ENCODE results near the gene ERICH6B. TPM values are rescaled to one million over a fixed set of nuclear protein-coding genes. Genes with fewer than 3 reads are reported as not detected.

Gene ERICH6B
- total and polyA plus RNA-seq, 2 of the 8 experiments (the other 6 are each of a cell fraction or from before 2014, with no cell fraction given), result not detected

- no peak overlapping the region for H3K4ac ChIP-seq (replicated peaks; ENCODE audit: insufficient read length, low read depth, low read length)
- H3K4me3 ChIP-seq (ENCODE audit: extremely low read depth in 1 of 4, insufficient read depth in 2 of 4, low read depth in 3 of 4, low read length in 4 of 4), result no peak overlapping the region
- H3K23me2 ChIP-seq (ENCODE audit: low read depth, low read length), result no peaks in the 10 kb centered on the region
- no peaks in the 10 kb centered on the region for H3K27me3 ChIP-seq (replicated peaks in 1 of 4; ENCODE audit: control insufficient read depth in 3 of 4, extremely low read depth in 1 of 4, insufficient read depth in 3 of 4, low read length in 3 of 4)
- no peak overlapping the region for H2BK5ac ChIP-seq (ENCODE audit: low read depth, low read length)
- no peaks in the 10 kb centered on the region for H4K20me1 ChIP-seq (replicated peaks in 1 of 2; ENCODE audit: control insufficient read depth in 1 of 2, insufficient read depth in 2 of 2, low read length in 2 of 2)
- H2BK120ac ChIP-seq (replicated peaks; ENCODE audit: low read depth, low read length), result no peak overlapping the region
- 92% methylated on average over 2 of the region's 2 CpGs; no CpG with 5 or more reads in 1 of the 2 experiments for WGBS, 2 experiments (ENCODE audit: extremely low coverage in 1 of 2, insufficient coverage in 1 of 2, insufficient read length in 1 of 2, insufficient replicate concordance in 2 of 2, low coverage in 1 of 2, low lambda C conversion rate in 2 of 2, missing lambda C conversion rate in 1 of 2)
- H2BK20ac ChIP-seq (ENCODE audit: low read length), result no peak overlapping the region
- no peak overlapping the region for H2AFZ ChIP-seq (ENCODE audit: low read length)
- H3K18ac ChIP-seq (ENCODE audit: extremely low read depth, low read length), result no peak overlapping the region
- no peak for DNase-seq (ENCODE audit: low read depth in 1 of 2, low spot score in 2 of 2)
- H3K79me2 ChIP-seq (ENCODE audit: control insufficient read depth in 1 of 2, insufficient read depth in 2 of 2, low read length in 2 of 2), result no peaks in the 10 kb centered on the region
- no peak overlapping the region for H3K4me2 ChIP-seq (ENCODE audit: insufficient read depth in 1 of 2, low read depth in 2 of 2, low read length in 2 of 2)
- no peak for FAIRE-seq
- H3K4me1 ChIP-seq (replicated peaks in 1 of 4; ENCODE audit: control insufficient read depth in 3 of 4, insufficient read depth in 4 of 4, low read length in 3 of 4), result no peaks in the 10 kb centered on the region
- no peak overlapping the region for H4K5ac ChIP-seq (ENCODE audit: insufficient read length, low read depth, low read length)
- H3K9me3 ChIP-seq (ENCODE audit: insufficient read depth in 2 of 2, low read depth in 1 of 2, low read length in 1 of 2), result no peaks in the 10 kb centered on the region
- no peak overlapping the region for H2BK15ac ChIP-seq (ENCODE audit: low read length)
- H4K8ac ChIP-seq (ENCODE audit: extremely low read depth, insufficient read depth, low read length), result no peak overlapping the region
- no peaks in the 10 kb centered on the region for H3K79me1 ChIP-seq (ENCODE audit: low read depth, low read length)
- no peak overlapping the region for H3K9ac ChIP-seq (replicated peaks in 1 of 4; ENCODE audit: extremely low read depth in 1 of 4, low read depth in 3 of 4, low read length in 3 of 4)
- H3K14ac ChIP-seq (ENCODE audit: insufficient read length), result no peak overlapping the region
- ChIA-PET CTCF (ENCODE audit: partially characterized antibody) (interaction anchor here (1.6 kb wide), 1 partner anchor 193 kb away, joined by 4 read pairs; no protein-coding TSS in a partner anchor), POLR2A (ENCODE audit: partially characterized antibody) (no interaction called here)
- no peak overlapping the region for H3K56ac ChIP-seq (replicated peaks; ENCODE audit: insufficient read length, low read depth, low read length)
- H3K36me3 ChIP-seq (ENCODE audit: control insufficient read depth in 2 of 4, insufficient read depth in 4 of 4, low read length in 3 of 4), result peaks cover 0 to 17% (median 8%) of the 10 kb centered on the region in 4 experiments; a peak in 6 of 8 replicates
- H2AK5ac ChIP-seq (ENCODE audit: low read depth, low read length), result no peak overlapping the region
- no peak overlapping the region for H3K23ac ChIP-seq (ENCODE audit: insufficient read length)
- H4K91ac ChIP-seq (replicated peaks; ENCODE audit: insufficient read length, low read length), result no peak overlapping the region
- TF ChIP-seq, protein P1, sequence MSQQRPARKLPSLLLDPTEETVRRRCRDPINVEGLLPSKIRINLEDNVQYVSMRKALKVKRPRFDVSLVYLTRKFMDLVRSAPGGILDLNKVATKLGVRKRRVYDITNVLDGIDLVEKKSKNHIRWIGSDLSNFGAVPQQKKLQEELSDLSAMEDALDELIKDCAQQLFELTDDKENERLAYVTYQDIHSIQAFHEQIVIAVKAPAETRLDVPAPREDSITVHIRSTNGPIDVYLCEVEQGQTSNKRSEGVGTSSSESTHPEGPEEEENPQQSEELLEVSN (IDR thresholded peaks at IDR 0.05), result no peak
- no peak for TF ChIP-seq FOSL1 (IDR thresholded peaks at IDR 0.05; ENCODE audit: insufficient read depth, low read depth, low read length)
- no peak overlapping the region for H2BK12ac ChIP-seq (ENCODE audit: low read depth, low read length)
- no peak overlapping the region for H3K27ac ChIP-seq (ENCODE audit: low read depth, low read length)
Observed at GRCh38 chr13:45536224-45536623, 79.3 kb downstream of the ERICH6B start.
